Stomach (tissue), 9 donors: ENCODE results near the gene ATP4B. TPM values are rescaled to one million over a fixed set of nuclear protein-coding genes. Genes with fewer than 3 reads are reported as not detected.
A peak's percentile ranks its signal among the peaks of the same experiment; 100 is the strongest.

Source experiments
- DNase-seq, 2 donors: peaks; one replicate each; pipeline versions ENCODE4 v3.0.0 to v3.0.0-alpha.2; 2013 to 2019
- H3K27ac ChIP-seq, 5 donors: fragments of 200-600 bp in 4 of 5; sonication (generic) in 4 of 5; one replicate each; pipeline ENCODE4 v1.5.1; 2013 to 2019; ENCODE audit warnings: mild to moderate bottlenecking in 1 of 5, moderate library complexity in 1 of 5
- H3K27me3 ChIP-seq, 3 donors: fragments of 200-600 bp; sonication (generic); one replicate each; pipeline ENCODE4 v1.5.1; 2017 to 2019; ENCODE audit warnings: mixed run types in 1 of 3
- H3K36me3 ChIP-seq, 4 donors: fragments of 200-600 bp; sonication (generic); 1 replicate in 3 of 4; 2 replicates in 1 of 4; pipeline ENCODE4 v1.5.1; 2016 to 2019
- H3K4me1 ChIP-seq, 4 donors: fragments of 200-600 bp; sonication (generic); one replicate each; pipeline ENCODE4 v1.5.1; 2016 to 2019
- H3K4me3 ChIP-seq, 4 donors: fragments of 200-600 bp; sonication (generic) in 3 of 4; one replicate each; pipeline ENCODE4 v1.5.1; 2016 to 2019; ENCODE audit warnings: mild to moderate bottlenecking in 1 of 4
- H3K9me3 ChIP-seq, 4 donors: fragments of 200-600 bp; sonication (generic); one replicate each; pipeline ENCODE4 v1.5.1; 2016 to 2019
- CTCF ChIP-seq, 7 experiments: fragments of 450-650 bp in 4 of 7; fragments of 200-600 bp in 3 of 7; sonication (generic) in 3 of 7; IDR thresholded peaks; one replicate each; pipeline ENCODE4 v1.5.1; 2016 to 2019; ENCODE audit warnings: antibody characterized with exemption in 7 of 7, control low read depth in 2 of 7, mild to moderate bottlenecking in 1 of 7
- EP300 ChIP-seq: sonication (generic); formaldehyde crosslinking; IDR thresholded peaks from one replicate; pipeline ENCODE4 v1.6.1; 2017; ENCODE audit warnings: antibody characterized with exemption
- POLR2A ChIP-seq, 4 donors: fragments of 450-650 bp; IDR thresholded peaks; one replicate each; pipeline ENCODE4 v1.6.1; 2016; ENCODE audit warnings: antibody characterized with exemption in 4 of 4, control low read depth in 2 of 4, mild to moderate bottlenecking in 1 of 4, moderate library complexity in 1 of 4
- POLR2AphosphoS5 ChIP-seq, 3 donors: sonication (generic); formaldehyde crosslinking; IDR thresholded peaks; one replicate each; pipeline ENCODE4 v1.6.1; 2016; ENCODE audit warnings: antibody characterized with exemption in 3 of 3
- WGBS, 5 donors: extraction: QIAGEN DNeasy Blood & Tissue Kit in 3 of 5; methylation state at CpG; one replicate each; pipeline versions ENCODE4 v1.1.5 to v1.1.7; 2013 to 2018; 5-methylcytosine and 5-hydroxymethylcytosine counted together
- intact Hi-C: fragments of 100-400 bp; cut with DNase I; formaldehyde crosslinking; loops from one replicate; pipeline ENCODE4 v1.15.1; 2023; ENCODE audit warnings: low total_unique reads
- polyA plus RNA-seq, 3 donors: library from polyadenylated mRNA; stranded (reverse); fragments of 200-250 nt; gene quantifications; one replicate each; pipeline ENCODE4 v1.2.3, GENCODE V29; 2013
- total RNA-seq, 5 donors: library from RNA; depleted of rRNA; stranded (reverse); fragments of >200 nt; gene quantifications; one replicate each; pipeline versions ENCODE4 v1.1.0 to v1.2.3, GENCODE V29; 2014 to 2016
- donor health status: healthy with polysubstance abuse.
- donor health status: Bipolar disorder and iron deficiency.
- donor health status: healthy.

Gene ATP4B
- total and polyA plus RNA-seq, 8 donors, result 0.87 to 585 (median 278) TPM

- 72 to 89% (median 81%) methylated on average over 10 to 14 of the region's 14 CpGs for WGBS, 5 donors
- Histone ChIP-seq H3K9me3 (peaks cover 0 to 14% (median 2%) of the 10 kb centered on the region in 4 donors), H3K4me1 (peaks cover 13 to 16% (median 13%) of the 10 kb centered on the region in 4 donors), H3K36me3 (no peaks in the 10 kb centered on the region), H3K4me3 (no peak overlapping the region), H3K27me3 (peaks cover 0 to 5% (median 0%) of the 10 kb centered on the region in 3 donors), H3K27ac (peak overlapping the region in 4 of 5 donors; percentile 46 to 64 (median 58))
- peak in 1 of 2 donors; percentile 23 for DNase-seq
- intact Hi-C loops, result no loop called here
- TF ChIP-seq POLR2A (IDR thresholded peaks at IDR 0.05), result no peak
- no peak for TF ChIP-seq EP300
- TF ChIP-seq CTCF (IDR thresholded peaks at IDR 0.05), result no peak
- TF ChIP-seq POLR2AphosphoS5 (IDR thresholded peaks at IDR 0.05), result no peak
Measured at GRCh38 chr13:113658836-113659235, 838 bp upstream of the ATP4B start.

GRCh38 chr13:113656831-113657671 is 947 bp downstream of the ATP4B start:
- peak overlapping the region in 4 of 5 donors; percentile 54 to 64 (median 58) for H3K27ac ChIP-seq
- H3K4me3 ChIP-seq, result peak overlapping the region in 3 of 4 donors; percentile 5 to 30 (median 20)
- WGBS, 5 donors, result 68 to 89% (median 74%) methylated on average over 22 to 42 of the region's 42 CpGs
- H3K9me3 ChIP-seq, result peaks cover 0 to 14% (median 2%) of the 10 kb centered on the region in 4 donors
- H3K27me3 ChIP-seq, result peaks cover 0 to 5% (median 0%) of the 10 kb centered on the region in 3 donors
- TF ChIP-seq POLR2AphosphoS5 (IDR thresholded peaks at IDR 0.05), result no peak
- H3K36me3 ChIP-seq, result no peaks in the 10 kb centered on the region
- intact Hi-C loops, result no loop called here
- peak in 1 of 2 donors; percentile 25 for DNase-seq
- H3K4me1 ChIP-seq, result peaks cover 13 to 25% (median 13%) of the 10 kb centered on the region in 4 donors

GRCh38 chr13:113656003-113656588 is 1.9 kb downstream of the ATP4B start:
- Histone ChIP-seq H3K27me3 (peaks cover 0 to 5% (median 0%) of the 10 kb centered on the region in 3 donors), H3K4me1 (peaks cover 13 to 25% (median 13%) of the 10 kb centered on the region in 4 donors), H3K4me3 (peak overlapping the region in 3 of 4 donors; percentile 2 to 30 (median 12)), H3K27ac (peak overlapping the region in 3 of 5 donors; percentile 54 to 62 (median 55)), H3K9me3 (peaks cover 0 to 6% (median 0%) of the 10 kb centered on the region in 4 donors), H3K36me3 (no peaks in the 10 kb centered on the region)
- 87 to 94% (median 89%) methylated on average over 13 to 25 of the region's 25 CpGs for WGBS, 5 donors
- TF ChIP-seq CTCF (IDR thresholded peaks at IDR 0.05) (no peak), POLR2AphosphoS5 (IDR thresholded peaks at IDR 0.05) (no peak), POLR2A (IDR thresholded peaks at IDR 0.05) (no peak), EP300 (no peak)
- intact Hi-C loops, result no loop called here
- DNase-seq, result peak in 1 of 2 donors; percentile 26

- 81 to 89% (median 84%) methylated on average over 15 of the region's 15 CpGs for WGBS, 5 donors
- TF ChIP-seq CTCF (IDR thresholded peaks at IDR 0.05) (no peak), EP300 (no peak), POLR2A (IDR thresholded peaks at IDR 0.05) (no peak), POLR2AphosphoS5 (IDR thresholded peaks at IDR 0.05) (no peak)
- Histone ChIP-seq H3K27me3 (peaks cover 0 to 5% (median 0%) of the 10 kb centered on the region in 3 donors), H3K9me3 (no peaks in the 10 kb centered on the region), H3K4me3 (peak overlapping the region in 3 of 4 donors; percentile 2 to 30 (median 12)), H3K36me3 (no peaks in the 10 kb centered on the region), H3K27ac (peak overlapping the region in 3 of 5 donors; percentile 11 to 54 (median 29)), H3K4me1 (peaks cover 13 to 25% (median 13%) of the 10 kb centered on the region in 4 donors)
- DNase-seq, result peak in 1 of 2 donors; percentile 10
- intact Hi-C loops, result no loop called here
Measured at GRCh38 chr13:113655346-113656002, 2.5 kb downstream of the ATP4B start.
